HFFc6 (cell line): ENCODE results near the gene LRG1. TPM values are rescaled to one million over a fixed set of nuclear protein-coding genes. Genes with fewer than 3 reads are reported as not detected.
A peak's percentile ranks its signal among the peaks of the same experiment; 100 is the strongest.

Experiments
- DNase-seq: peaks from one replicate; pipeline ENCODE4 v3.0.0-alpha.2; 2018
- H3K27ac Mint-ChIP-seq: 2 replicates; pipeline ENCODE4 v1.8.0; 2020; ENCODE audit warnings: mild to moderate bottlenecking, mixed read lengths
- H3K27me3 Mint-ChIP-seq: 2 replicates; pipeline ENCODE4 v1.8.0; 2021; ENCODE audit warnings: mild to moderate bottlenecking, moderate library complexity, mixed read lengths; ENCODE audit not compliant: insufficient read depth
- H3K36me3 Mint-ChIP-seq: 2 replicates; pipeline ENCODE4 v1.8.0; 2021; ENCODE audit warnings: low read depth, mixed read lengths
- H3K4me1 Mint-ChIP-seq: 2 replicates; pipeline ENCODE4 v1.8.0; 2020; ENCODE audit warnings: low read depth, mixed read lengths
- H3K4me3 Mint-ChIP-seq: 2 replicates; pipeline ENCODE4 v1.8.0; 2020; ENCODE audit warnings: mild to moderate bottlenecking, moderate library complexity, mixed read lengths
- H3K9me3 Mint-ChIP-seq: 2 replicates; pipeline ENCODE4 v1.8.0; 2020; ENCODE audit warnings: mild to moderate bottlenecking, mixed read lengths
- total RNA-seq, 6 experiments: library from RNA; stranded (reverse); fragmentation: NEBNext Ultra II Directional; extraction: Animal tissue kit (Norgen Biotek cat#: 25700); gene quantifications; 2 replicates in 1 of 6; 3 replicates in 5 of 6; pipeline ENCODE4 v1.2.3, GENCODE V29; 2021
- TF ChIP-seq, protein P1 (sequence below): fragments of 200-600 bp; sonication (generic); IDR thresholded peaks from 2 replicates; pipeline ENCODE4 v1.5.0; 2021; ENCODE audit warnings: antibody characterized with exemption, mild to moderate bottlenecking

LRG1 gene
- total RNA-seq, 6 experiments from 2014 or later: not detected

DNA sequence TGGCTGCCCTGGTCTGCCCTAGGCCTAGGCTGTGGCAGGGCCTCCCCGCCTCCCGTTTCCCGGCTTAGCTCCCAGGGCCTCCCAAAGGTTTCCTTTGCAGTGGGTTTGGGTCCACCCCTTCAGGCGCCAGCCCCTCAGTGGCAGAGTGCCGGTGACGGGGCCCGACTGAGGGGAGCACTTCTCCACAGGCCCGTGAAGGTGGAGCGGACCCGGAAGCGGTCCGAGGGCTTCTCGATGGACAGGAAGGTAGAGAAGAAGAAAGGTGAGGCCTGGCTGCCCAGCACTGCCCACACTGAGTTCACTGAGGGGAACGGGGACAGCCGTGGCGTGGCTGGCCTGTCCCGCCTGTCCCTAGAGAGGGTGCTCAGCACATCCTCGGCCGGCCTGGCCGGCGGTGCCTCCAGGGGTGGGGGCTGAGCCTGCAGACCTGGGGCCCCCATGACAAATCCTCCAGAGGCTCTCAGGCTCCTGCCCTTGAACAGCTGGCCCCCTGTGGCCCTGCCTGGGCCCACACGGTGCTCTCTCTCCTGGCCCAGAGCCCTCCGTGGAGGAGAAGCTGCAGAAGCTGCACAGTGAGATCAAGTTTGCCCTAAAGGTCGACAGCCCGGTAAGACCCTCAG is 42.0 kb downstream of the LRG1 start:
- no peaks in the 10 kb centered on the region for H3K9me3 Mint-ChIP-seq
- DNase-seq: no peak
- H3K4me3 Mint-ChIP-seq: no peak overlapping the region
- TF ChIP-seq, protein P1, sequence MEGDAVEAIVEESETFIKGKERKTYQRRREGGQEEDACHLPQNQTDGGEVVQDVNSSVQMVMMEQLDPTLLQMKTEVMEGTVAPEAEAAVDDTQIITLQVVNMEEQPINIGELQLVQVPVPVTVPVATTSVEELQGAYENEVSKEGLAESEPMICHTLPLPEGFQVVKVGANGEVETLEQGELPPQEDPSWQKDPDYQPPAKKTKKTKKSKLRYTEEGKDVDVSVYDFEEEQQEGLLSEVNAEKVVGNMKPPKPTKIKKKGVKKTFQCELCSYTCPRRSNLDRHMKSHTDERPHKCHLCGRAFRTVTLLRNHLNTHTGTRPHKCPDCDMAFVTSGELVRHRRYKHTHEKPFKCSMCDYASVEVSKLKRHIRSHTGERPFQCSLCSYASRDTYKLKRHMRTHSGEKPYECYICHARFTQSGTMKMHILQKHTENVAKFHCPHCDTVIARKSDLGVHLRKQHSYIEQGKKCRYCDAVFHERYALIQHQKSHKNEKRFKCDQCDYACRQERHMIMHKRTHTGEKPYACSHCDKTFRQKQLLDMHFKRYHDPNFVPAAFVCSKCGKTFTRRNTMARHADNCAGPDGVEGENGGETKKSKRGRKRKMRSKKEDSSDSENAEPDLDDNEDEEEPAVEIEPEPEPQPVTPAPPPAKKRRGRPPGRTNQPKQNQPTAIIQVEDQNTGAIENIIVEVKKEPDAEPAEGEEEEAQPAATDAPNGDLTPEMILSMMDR: no peak
- peaks cover 3% of the 10 kb centered on the region for H3K27me3 Mint-ChIP-seq
- no peaks in the 10 kb centered on the region for H3K4me1 Mint-ChIP-seq
- no peak overlapping the region for H3K27ac Mint-ChIP-seq
- no peaks in the 10 kb centered on the region for H3K36me3 Mint-ChIP-seq

DNA sequence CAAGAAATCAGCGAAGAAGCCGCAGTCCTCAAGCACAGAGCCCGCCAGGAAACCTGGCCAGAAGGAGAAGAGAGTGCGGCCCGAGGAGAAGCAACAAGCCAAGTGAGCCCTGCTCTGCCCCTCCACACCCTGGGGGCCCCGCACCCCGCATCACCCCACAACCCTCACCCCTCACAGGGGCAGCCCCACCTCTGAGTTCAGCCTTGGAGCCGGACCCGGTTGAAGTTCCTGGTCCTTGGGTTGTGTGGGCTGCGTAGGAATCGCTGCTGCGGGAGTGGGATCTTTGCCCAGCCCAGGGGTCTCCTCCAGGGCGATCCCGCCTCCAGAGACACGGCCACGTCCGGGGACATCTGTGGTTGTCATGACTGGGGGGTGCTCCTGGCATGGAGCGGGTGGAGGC is 43.5 kb downstream of the LRG1 start:
- TF ChIP-seq, protein P1: no peak
- Mint-ChIP-seq H3K4me1 (no peaks in the 10 kb centered on the region), H3K27me3 (peaks cover 3% of the 10 kb centered on the region), H3K4me3 (no peak overlapping the region), H3K36me3 (no peaks in the 10 kb centered on the region), H3K27ac (no peak overlapping the region), H3K9me3 (no peaks in the 10 kb centered on the region)
- no peak for DNase-seq

DNA sequence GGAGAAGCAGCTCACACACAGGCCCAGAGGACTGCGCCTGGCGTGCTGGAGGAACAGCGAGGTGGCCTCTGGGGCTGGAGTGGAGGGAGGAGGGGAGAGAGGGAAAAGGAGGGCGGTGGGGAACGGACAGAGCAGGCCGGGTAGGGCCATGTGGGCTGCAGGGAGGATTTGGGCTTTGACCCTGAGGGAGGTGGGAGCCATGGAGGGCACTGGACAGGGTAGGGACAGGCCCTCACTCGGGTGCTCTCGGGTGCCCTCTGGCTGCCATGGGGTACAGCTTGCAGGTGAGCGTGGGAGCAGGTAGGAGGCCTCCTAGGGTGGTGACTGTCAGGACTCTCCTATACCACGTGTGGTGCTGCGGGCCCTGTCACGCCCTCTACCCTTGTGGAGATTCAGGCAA is 44.4 kb downstream of the LRG1 start:
- DNase-seq: no peak
- no peaks in the 10 kb centered on the region for H3K9me3 Mint-ChIP-seq
- H3K4me1 Mint-ChIP-seq: no peaks in the 10 kb centered on the region
- no peak overlapping the region for H3K27ac Mint-ChIP-seq
- TF ChIP-seq, protein P1: peak; percentile 15; the same call in 1 of the 2 replicates
- peaks cover 3% of the 10 kb centered on the region for H3K27me3 Mint-ChIP-seq
- peaks cover 3% of the 10 kb centered on the region for H3K36me3 Mint-ChIP-seq
- no peak overlapping the region for H3K4me3 Mint-ChIP-seq

DNA sequence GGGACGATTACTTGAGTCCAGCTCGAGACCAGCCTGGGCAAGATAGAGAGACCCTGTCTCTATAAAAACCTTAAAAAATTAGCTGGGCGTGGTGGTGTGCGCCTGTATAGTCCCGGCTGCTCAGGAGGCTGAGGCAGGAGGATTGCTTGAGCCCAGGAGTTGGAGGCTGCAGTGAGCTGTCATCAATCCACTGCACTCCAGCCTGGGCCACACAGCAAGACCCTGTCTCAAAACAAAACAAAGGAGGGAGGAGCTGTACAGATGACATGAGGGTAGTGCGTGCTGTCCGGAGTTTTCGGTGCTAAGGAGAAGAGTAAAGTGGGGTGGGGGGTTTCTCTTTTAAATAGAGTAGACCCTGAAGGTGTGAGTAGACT is 45.2 kb downstream of the LRG1 start:
- Mint-ChIP-seq H3K27ac (no peak overlapping the region), H3K4me3 (no peak overlapping the region), H3K36me3 (peaks cover 9% of the 10 kb centered on the region), H3K4me1 (no peaks in the 10 kb centered on the region), H3K27me3 (peaks cover 3% of the 10 kb centered on the region), H3K9me3 (no peaks in the 10 kb centered on the region)
- TF ChIP-seq, protein P1: no peak
- DNase-seq: no peak

DNA sequence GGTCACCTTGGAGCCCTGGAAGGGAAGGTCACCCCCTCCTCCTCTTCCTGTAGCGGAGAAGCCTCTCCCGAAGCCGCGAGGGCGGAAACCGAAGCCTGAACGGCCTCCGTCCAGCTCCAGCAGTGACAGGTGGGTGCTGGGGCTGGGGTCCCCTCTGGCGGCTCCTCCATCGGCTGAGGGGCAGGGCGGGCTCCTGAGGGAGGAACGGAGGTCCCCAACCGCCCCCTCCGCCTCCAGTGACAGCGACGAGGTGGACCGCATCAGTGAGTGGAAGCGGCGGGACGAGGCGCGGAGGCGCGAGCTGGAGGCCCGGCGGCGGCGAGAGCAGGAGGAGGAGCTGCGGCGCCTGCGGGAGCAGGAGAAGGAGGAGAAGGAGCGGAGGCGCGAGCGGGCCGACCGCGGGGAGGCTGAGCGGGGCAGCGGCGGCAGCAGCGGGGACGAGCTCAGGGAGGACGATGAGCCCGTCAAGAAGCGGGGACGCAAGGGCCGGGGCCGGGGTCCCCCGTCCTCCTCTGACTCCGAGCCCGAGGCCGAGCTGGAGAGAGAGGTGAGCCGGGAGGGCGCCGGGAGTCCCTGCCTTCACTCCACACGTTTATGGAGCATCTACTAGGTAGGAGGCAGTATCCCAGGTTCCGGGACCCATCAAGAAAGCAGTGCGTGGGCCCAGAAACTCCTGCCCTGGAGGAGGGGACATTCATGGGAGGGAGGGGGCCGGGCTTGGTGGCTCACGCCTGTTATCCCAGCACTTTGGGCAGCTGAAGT is 45.7 kb downstream of the LRG1 start:
- TF ChIP-seq, protein P1: no peak
- Mint-ChIP-seq H3K36me3 (peaks cover 13% of the 10 kb centered on the region), H3K27ac (no peak overlapping the region), H3K27me3 (no peaks in the 10 kb centered on the region), H3K4me3 (no peak overlapping the region), H3K4me1 (no peaks in the 10 kb centered on the region), H3K9me3 (no peaks in the 10 kb centered on the region)
- DNase-seq: no peak
